K562 (cell line): ENCODE results near the gene PLXNB1. TPM values are rescaled to one million over a fixed set of nuclear protein-coding genes. Genes with fewer than 3 reads are reported as not detected.
A peak's percentile ranks its signal among the peaks of the same experiment; 100 is the strongest.

Source experiments
- ATAC-seq: fragments of 200-7000 bp; cut with Tn5 transposase; 3 replicates; pipeline ENCODE4 v1.9.1; 2020; ENCODE audit warnings: moderate library complexity
- BruUV-seq: library from RNA; stranded (reverse); fragments of 400-500 nt; replicated peaks from 2 replicates; lab custom pipeline; 2021; lab: Mats Ljungman, UMichigan
- CTCF ChIA-PET: fragments of 300-600 bp; formaldehyde crosslinking; extraction: SDS; loops from one replicate; lab custom pipeline; 2021; ENCODE audit warnings: low intra/inter-chr PET ratio; lab: Yijun Ruan, JAX
- POLR2A ChIA-PET: fragments of 300-600, 350-650 bp; sonication (Branson Sonifier 250); formaldehyde crosslinking; extraction: SDS; loops from one replicate; lab custom pipeline; 2021; ENCODE audit warnings: antibody characterized with exemption, inconsistent platforms; lab: Yijun Ruan, JAX
- DNase-seq, 4 experiments: peaks; one replicate each; pipeline versions ENCODE4 v3.0.0 to v3.0.0-alpha.2; 2011 to 2018; ENCODE audit warnings: low spot score in 3 of 4, mixed read lengths in 3 of 4; ENCODE audit errors: extremely low read depth in 1 of 4
- FAIRE-seq: peaks from 2 replicates; lab custom pipeline; 2011; peaks lifted over from hg19 to GRCh38; lab: Jason Lieb, UNC
- H2AFZ ChIP-seq: 2 replicates; pipeline ENCODE4 v1.6.0; 2011; ENCODE audit warnings: low read depth, low read length, control low read depth, inconsistent platforms
- H3K27ac ChIP-seq: fragments of 200-600 bp; 3 replicates; pipeline ENCODE4 v1.8.0; 2011; ENCODE audit warnings: low read depth, mild to moderate bottlenecking, control low read depth, inconsistent platforms, low read length, moderate library complexity, mixed read lengths; ENCODE audit errors: extremely low read depth
- H3K27me3 ChIP-seq, 2 experiments: fragments of 300-600 bp in 1 of 2; 2 replicates in 1 of 2; 3 replicates in 1 of 2; pipeline versions ENCODE4 v1.6.0 to v1.8.0; 2011; ENCODE audit warnings: inconsistent platforms in 2 of 2, low read length in 2 of 2, mild to moderate bottlenecking in 1 of 2, mixed read lengths in 1 of 2, moderate library complexity in 1 of 2; ENCODE audit not compliant: control insufficient read depth in 2 of 2, insufficient read depth in 2 of 2
- H3K36me3 ChIP-seq: fragments of 300-600 bp; 3 replicates; pipeline ENCODE4 v1.8.0; 2011; ENCODE audit warnings: mild to moderate bottlenecking, low read length, inconsistent platforms; ENCODE audit not compliant: control insufficient read depth, insufficient read depth
- H3K4me1 ChIP-seq, 2 experiments: fragments of 200-600 bp in 1 of 2; replicated peaks in 1 of 2; 2 replicates in 1 of 2; 3 replicates in 1 of 2; pipeline versions ENCODE4 v1.5.1 to v1.8.0; 2011; ENCODE audit warnings: inconsistent platforms in 2 of 2, low read length in 2 of 2, mild to moderate bottlenecking in 1 of 2, mixed read lengths in 1 of 2, moderate library complexity in 1 of 2; ENCODE audit not compliant: control insufficient read depth in 2 of 2, insufficient read depth in 2 of 2
- H3K4me2 ChIP-seq: 2 replicates; pipeline ENCODE4 v1.6.1; 2011; ENCODE audit warnings: low read length, control low read depth, inconsistent platforms, mixed read lengths; ENCODE audit not compliant: insufficient read depth
- H3K4me3 ChIP-seq: fragments of 200-600 bp; sonication (generic), shearing (Covaris generic); 2 replicates; pipeline ENCODE4 v1.5.1; 2016; ENCODE audit warnings: control low read depth, inconsistent platforms
- H3K79me2 ChIP-seq: fragments of 200-600 bp; 3 replicates; pipeline ENCODE4 v1.8.0; 2011; ENCODE audit warnings: low read length, inconsistent platforms; ENCODE audit not compliant: control insufficient read depth, insufficient read depth
- H3K9ac ChIP-seq, 2 experiments: 2 replicates each; pipeline versions ENCODE4 v1.6.0 to v1.6.1; 2011; ENCODE audit warnings: low read depth in 2 of 2, low read length in 2 of 2, control low read depth in 1 of 2, inconsistent platforms in 1 of 2, mild to moderate bottlenecking in 1 of 2, mixed read lengths in 1 of 2; ENCODE audit not compliant: insufficient read depth in 1 of 2
- H3K9me1 ChIP-seq: one replicate; pipeline ENCODE4 v1.6.0; 2011; ENCODE audit warnings: inconsistent platforms, mild to moderate bottlenecking, low read length, moderate library complexity; ENCODE audit not compliant: control insufficient read depth, insufficient read depth
- H3K9me3 ChIP-seq: replicated peaks from 2 replicates; pipeline ENCODE4 v1.5.1; 2011; ENCODE audit warnings: low read depth, low read length, inconsistent platforms; ENCODE audit not compliant: control insufficient read depth, insufficient read depth
- H4K20me1 ChIP-seq: replicated peaks from 2 replicates; pipeline ENCODE4 v1.6.1; 2011; ENCODE audit warnings: low read length, inconsistent platforms, mixed read lengths; ENCODE audit not compliant: control insufficient read depth, insufficient read depth
- C11orf30 ChIP-seq: fragments of 450-650 bp; IDR thresholded peaks from 2 replicates; pipeline ENCODE4 v1.6.1; 2016; ENCODE audit warnings: low read depth, mild to moderate bottlenecking
- ZNF444 ChIP-seq: fragments of 250-450 bp; sonication (Bioruptor Pico); IDR thresholded peaks from 2 replicates; pipeline ENCODE4 v1.4.0; 2020; ENCODE audit warnings: mild to moderate bottlenecking, moderate library complexity
- ZNF830 ChIP-seq: fragments of 250-450 bp; sonication (Bioruptor Pico); IDR thresholded peaks from 2 replicates; pipeline ENCODE4 v1.5.0; 2021; ENCODE audit warnings: mild to moderate bottlenecking
- WGBS: fragments of 100-300 bp; shearing (Covaris generic); methylation state at CpG from one replicate; pipeline ENCODE4 v1.1.6; 2016; ENCODE audit warnings: low coverage, mixed read lengths; ENCODE audit not compliant: insufficient coverage; ENCODE audit errors: missing lambda C conversion rate; 5-methylcytosine and 5-hydroxymethylcytosine counted together
- in situ Hi-C: fragments of 300-500 bp; cut with MboI; formaldehyde crosslinking; loops from 4 replicates; pipeline ENCODE4 v1.15.0; 2018; ENCODE audit warnings: inconsistent platforms, mixed read lengths
- intact Hi-C: fragments of 100-400 bp; cut with micrococcal nuclease; formaldehyde crosslinking; loops from 2 replicates; pipeline ENCODE4 v1.14.2; 2022
- polyA plus RNA-seq, 8 experiments: library from polyadenylated mRNA; depleted of rRNA in 4 of 8; stranded (reverse) in 5 of 8; unstranded in 3 of 8; fragments of >200 nt; fragmentation: Nextera tagmentation in 2 of 8; fragmentation: Illumina TruSeq in 1 of 8; extraction: Ambion mirVana in 2 of 8; extraction: Trizol in 1 of 8; gene quantifications; 2 replicates each; pipeline versions ENCODE4 v1.2.1 to v1.2.3, GENCODE V29; 2011 to 2014; ENCODE audit warnings: inconsistent platforms in 1 of 8, missing spikeins in 1 of 8
- total RNA-seq, 7 experiments: library from RNA; depleted of rRNA in 6 of 7; stranded (reverse); fragments of >200 nt in 6 of 7; fragmentation: Illumina TruSeq in 2 of 7; extraction: Trizol in 2 of 7; gene quantifications; 2 replicates each; pipeline versions ENCODE4 v1.2.1 to v1.2.3, GENCODE V29; 2011 to 2021; ENCODE audit warnings: low replicate concordance in 1 of 7
- TF ChIP-seq, protein P1 (sequence below): fragments of 250-450 bp; sonication (Bioruptor Pico); IDR thresholded peaks from 2 replicates; pipeline ENCODE4 v1.8.0; 2022; ENCODE audit warnings: inconsistent platforms
- TF ChIP-seq, protein P2 (sequence below): fragments of 450-650 bp; IDR thresholded peaks from 2 replicates; pipeline ENCODE4 v1.6.1; 2016; ENCODE audit warnings: missing biosample characterization, missing genetic modification characterization
- TF ChIP-seq, protein P3 (sequence below): sonication (generic); formaldehyde crosslinking; IDR thresholded peaks from 2 replicates; pipeline ENCODE4 v1.4.0; 2020; ENCODE audit warnings: mild to moderate bottlenecking, missing genetic modification reagents
- TF ChIP-seq, protein P4 (sequence below), 2 experiments: fragments of 450-650 bp in 1 of 2; IDR thresholded peaks; 2 replicates each; pipeline ENCODE4 v1.6.1; 2011 to 2017; ENCODE audit warnings: low read depth in 2 of 2, antibody characterized with exemption in 1 of 2, borderline replicate concordance in 1 of 2, low read length in 1 of 2, mild to moderate bottlenecking in 1 of 2, mixed read lengths in 1 of 2; ENCODE audit not compliant: control insufficient read depth in 1 of 2
- TF ChIP-seq, protein P5 (sequence below): fragments of 450-650 bp; IDR thresholded peaks from 2 replicates; pipeline ENCODE4 v1.6.1; 2017; ENCODE audit warnings: antibody characterized with exemption
- TF ChIP-seq, protein P6 (sequence below): fragments of 450-650 bp; formaldehyde crosslinking; IDR thresholded peaks from 2 replicates; pipeline ENCODE4 v1.4.0; 2020; ENCODE audit warnings: mild to moderate bottlenecking, moderate library complexity

PLXNB1 gene
- total and polyA plus RNA-seq, 9 of the 15 experiments (the other 6 are each of a cell fraction or from before 2014, with no cell fraction given), result 0.17 to 17.4 (median 6.0) TPM

DNA sequence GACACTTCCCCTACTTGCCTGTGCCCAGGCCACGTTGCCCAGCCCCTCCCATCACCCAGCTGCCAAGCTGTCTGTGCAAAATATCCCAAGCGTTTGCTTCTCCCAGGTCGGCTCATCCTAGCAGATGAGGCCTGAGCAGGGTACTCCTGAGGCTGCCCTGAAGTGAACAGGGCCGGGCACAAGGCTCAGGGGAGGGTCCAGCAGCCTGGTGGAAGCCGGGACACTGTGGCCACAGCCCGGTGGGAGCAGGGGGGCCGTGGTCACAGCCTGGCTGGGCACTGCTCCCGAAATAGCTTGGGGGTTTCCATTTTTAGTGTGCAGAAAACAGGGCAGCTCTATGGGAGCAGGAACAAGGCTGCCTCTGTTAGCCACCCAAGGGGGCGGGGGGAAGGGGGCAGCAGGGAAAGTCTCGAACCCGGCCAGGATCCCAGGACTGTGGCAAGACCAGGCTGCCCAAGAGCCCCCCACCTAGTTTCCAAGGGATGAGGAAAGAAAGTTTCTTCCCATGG, 3.4 kb downstream of the PLXNB1 start:
- intact Hi-C loops (no loop called here), in situ Hi-C loops (no loop called here)
- BruUV-seq, result no TSS peak
- DNase-seq (no peak), ATAC-seq (no peak), FAIRE-seq (no peak)
- Histone ChIP-seq H3K27me3 (no peaks in the 10 kb centered on the region), H3K36me3 (no peaks in the 10 kb centered on the region), H3K4me1 (peaks cover 3 to 47% of the 10 kb centered on the region in 2 experiments; a peak in 4 of 5 replicates), H3K9ac (peak overlapping the region in 1 of 2 experiments; percentile 68; a peak in 2 of 4 replicates), H3K4me2 (no peak overlapping the region), H2AFZ (no peak overlapping the region), H3K9me3 (no peaks in the 10 kb centered on the region), H4K20me1 (no peaks in the 10 kb centered on the region), H3K9me1 (no peaks in the 10 kb centered on the region), H3K27ac (no peak overlapping the region), H3K79me2 (no peaks in the 10 kb centered on the region; the same call in 2 of the 3 replicates), H3K4me3 (no peak overlapping the region)
- POLR2A ChIA-PET, result interaction anchor here (0.6 kb wide), 2 partner anchors 21 to 34 kb away, joined by 3 to 4 read pairs; no protein-coding TSS in a partner anchor
- CTCF ChIA-PET, result no interaction called here
- WGBS, result 54% methylated on average over 8 of the region's 11 CpGs
- TF ChIP-seq, protein P1, sequence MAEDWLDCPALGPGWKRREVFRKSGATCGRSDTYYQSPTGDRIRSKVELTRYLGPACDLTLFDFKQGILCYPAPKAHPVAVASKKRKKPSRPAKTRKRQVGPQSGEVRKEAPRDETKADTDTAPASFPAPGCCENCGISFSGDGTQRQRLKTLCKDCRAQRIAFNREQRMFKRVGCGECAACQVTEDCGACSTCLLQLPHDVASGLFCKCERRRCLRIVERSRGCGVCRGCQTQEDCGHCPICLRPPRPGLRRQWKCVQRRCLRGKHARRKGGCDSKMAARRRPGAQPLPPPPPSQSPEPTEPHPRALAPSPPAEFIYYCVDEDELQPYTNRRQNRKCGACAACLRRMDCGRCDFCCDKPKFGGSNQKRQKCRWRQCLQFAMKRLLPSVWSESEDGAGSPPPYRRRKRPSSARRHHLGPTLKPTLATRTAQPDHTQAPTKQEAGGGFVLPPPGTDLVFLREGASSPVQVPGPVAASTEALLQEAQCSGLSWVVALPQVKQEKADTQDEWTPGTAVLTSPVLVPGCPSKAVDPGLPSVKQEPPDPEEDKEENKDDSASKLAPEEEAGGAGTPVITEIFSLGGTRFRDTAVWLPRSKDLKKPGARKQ (CRISPR knock-in tag), result no peak
- TF ChIP-seq, protein P2, sequence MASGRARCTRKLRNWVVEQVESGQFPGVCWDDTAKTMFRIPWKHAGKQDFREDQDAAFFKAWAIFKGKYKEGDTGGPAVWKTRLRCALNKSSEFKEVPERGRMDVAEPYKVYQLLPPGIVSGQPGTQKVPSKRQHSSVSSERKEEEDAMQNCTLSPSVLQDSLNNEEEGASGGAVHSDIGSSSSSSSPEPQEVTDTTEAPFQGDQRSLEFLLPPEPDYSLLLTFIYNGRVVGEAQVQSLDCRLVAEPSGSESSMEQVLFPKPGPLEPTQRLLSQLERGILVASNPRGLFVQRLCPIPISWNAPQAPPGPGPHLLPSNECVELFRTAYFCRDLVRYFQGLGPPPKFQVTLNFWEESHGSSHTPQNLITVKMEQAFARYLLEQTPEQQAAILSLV (tag), result no peak
- TF ChIP-seq, protein P3, sequence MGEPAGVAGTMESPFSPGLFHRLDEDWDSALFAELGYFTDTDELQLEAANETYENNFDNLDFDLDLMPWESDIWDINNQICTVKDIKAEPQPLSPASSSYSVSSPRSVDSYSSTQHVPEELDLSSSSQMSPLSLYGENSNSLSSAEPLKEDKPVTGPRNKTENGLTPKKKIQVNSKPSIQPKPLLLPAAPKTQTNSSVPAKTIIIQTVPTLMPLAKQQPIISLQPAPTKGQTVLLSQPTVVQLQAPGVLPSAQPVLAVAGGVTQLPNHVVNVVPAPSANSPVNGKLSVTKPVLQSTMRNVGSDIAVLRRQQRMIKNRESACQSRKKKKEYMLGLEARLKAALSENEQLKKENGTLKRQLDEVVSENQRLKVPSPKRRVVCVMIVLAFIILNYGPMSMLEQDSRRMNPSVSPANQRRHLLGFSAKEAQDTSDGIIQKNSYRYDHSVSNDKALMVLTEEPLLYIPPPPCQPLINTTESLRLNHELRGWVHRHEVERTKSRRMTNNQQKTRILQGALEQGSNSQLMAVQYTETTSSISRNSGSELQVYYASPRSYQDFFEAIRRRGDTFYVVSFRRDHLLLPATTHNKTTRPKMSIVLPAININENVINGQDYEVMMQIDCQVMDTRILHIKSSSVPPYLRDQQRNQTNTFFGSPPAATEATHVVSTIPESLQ (CRISPR knock-in tag), result no peak
- TF ChIP-seq C11orf30 (no peak), ZNF830 (CRISPR knock-in tag) (no peak), ZNF444 (no peak)
- TF ChIP-seq, protein P4, sequence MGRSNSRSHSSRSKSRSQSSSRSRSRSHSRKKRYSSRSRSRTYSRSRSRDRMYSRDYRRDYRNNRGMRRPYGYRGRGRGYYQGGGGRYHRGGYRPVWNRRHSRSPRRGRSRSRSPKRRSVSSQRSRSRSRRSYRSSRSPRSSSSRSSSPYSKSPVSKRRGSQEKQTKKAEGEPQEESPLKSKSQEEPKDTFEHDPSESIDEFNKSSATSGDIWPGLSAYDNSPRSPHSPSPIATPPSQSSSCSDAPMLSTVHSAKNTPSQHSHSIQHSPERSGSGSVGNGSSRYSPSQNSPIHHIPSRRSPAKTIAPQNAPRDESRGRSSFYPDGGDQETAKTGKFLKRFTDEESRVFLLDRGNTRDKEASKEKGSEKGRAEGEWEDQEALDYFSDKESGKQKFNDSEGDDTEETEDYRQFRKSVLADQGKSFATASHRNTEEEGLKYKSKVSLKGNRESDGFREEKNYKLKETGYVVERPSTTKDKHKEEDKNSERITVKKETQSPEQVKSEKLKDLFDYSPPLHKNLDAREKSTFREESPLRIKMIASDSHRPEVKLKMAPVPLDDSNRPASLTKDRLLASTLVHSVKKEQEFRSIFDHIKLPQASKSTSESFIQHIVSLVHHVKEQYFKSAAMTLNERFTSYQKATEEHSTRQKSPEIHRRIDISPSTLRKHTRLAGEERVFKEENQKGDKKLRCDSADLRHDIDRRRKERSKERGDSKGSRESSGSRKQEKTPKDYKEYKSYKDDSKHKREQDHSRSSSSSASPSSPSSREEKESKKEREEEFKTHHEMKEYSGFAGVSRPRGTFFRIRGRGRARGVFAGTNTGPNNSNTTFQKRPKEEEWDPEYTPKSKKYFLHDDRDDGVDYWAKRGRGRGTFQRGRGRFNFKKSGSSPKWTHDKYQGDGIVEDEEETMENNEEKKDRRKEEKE (IDR thresholded peaks at IDR 0.05; ENCODE audit: borderline replicate concordance in 1 of 2, control insufficient read depth in 1 of 2, low read depth in 2 of 2, low read length in 1 of 2), result no peak
- TF ChIP-seq, protein P5, sequence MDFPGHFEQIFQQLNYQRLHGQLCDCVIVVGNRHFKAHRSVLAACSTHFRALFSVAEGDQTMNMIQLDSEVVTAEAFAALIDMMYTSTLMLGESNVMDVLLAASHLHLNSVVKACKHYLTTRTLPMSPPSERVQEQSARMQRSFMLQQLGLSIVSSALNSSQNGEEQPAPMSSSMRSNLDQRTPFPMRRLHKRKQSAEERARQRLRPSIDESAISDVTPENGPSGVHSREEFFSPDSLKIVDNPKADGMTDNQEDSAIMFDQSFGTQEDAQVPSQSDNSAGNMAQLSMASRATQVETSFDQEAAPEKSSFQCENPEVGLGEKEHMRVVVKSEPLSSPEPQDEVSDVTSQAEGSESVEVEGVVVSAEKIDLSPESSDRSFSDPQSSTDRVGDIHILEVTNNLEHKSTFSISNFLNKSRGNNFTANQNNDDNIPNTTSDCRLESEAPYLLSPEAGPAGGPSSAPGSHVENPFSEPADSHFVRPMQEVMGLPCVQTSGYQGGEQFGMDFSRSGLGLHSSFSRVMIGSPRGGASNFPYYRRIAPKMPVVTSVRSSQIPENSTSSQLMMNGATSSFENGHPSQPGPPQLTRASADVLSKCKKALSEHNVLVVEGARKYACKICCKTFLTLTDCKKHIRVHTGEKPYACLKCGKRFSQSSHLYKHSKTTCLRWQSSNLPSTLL, result no peak
- TF ChIP-seq, protein P6, sequence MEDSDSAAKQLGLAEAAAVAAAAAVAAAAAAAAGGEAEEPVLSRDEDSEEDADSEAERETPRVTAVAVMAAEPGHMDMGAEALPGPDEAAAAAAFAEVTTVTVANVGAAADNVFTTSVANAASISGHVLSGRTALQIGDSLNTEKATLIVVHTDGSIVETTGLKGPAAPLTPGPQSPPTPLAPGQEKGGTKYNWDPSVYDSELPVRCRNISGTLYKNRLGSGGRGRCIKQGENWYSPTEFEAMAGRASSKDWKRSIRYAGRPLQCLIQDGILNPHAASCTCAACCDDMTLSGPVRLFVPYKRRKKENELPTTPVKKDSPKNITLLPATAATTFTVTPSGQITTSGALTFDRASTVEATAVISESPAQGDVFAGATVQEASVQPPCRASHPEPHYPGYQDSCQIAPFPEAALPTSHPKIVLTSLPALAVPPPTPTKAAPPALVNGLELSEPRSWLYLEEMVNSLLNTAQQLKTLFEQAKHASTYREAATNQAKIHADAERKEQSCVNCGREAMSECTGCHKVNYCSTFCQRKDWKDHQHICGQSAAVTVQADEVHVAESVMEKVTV (CRISPR knock-in tag), result no peak
